GM21529 (cell line): ENCODE results near the gene PRKAG1.

Source experiments
- ATAC-seq: cut with Tn5 transposase; IDR thresholded peaks from one replicate; pipeline ENCODE4 v1.9.1; 2021; ENCODE audit not compliant: unreplicated experiment

The PRKAG1 gene

DNA sequence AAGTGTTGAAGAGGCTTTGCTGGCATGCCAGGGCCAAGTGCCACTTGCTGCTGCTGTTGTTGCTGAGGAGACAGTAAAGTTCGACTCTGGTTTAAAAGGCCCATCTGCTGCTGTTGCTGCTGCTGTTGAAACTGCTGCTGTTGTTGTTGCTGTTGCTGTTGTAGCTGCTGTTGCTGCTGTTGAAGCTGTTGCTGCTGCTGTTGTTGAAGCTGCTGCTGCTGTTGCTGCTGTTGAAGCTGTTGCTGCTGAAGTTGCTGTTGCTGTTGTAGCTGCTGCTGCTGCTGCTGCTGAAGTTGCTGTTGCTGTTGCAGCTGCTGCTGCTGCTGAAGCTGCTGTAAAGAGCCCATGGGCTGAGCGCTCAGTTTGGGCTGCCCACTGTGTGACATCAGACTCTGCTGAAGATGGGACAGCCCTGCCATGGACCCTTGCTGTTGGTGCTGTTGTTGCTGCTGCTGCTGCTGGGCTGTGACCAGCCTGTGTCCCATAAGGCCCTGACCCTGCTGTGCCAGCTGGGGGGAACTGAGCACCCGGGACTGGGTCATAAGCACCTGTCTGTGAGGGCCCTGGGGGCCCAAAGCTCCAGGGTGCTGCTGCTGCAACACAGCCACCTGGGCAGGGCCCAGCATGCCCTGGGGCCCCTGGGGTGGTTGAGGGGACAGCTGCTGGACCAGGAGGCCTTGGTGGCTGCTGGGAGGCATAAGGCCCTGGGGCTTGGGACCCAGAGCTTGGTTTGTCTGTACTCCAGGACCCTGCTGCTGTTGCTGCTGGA, 14.3 kb upstream of the PRKAG1 start:
- no peak for ATAC-seq

DNA sequence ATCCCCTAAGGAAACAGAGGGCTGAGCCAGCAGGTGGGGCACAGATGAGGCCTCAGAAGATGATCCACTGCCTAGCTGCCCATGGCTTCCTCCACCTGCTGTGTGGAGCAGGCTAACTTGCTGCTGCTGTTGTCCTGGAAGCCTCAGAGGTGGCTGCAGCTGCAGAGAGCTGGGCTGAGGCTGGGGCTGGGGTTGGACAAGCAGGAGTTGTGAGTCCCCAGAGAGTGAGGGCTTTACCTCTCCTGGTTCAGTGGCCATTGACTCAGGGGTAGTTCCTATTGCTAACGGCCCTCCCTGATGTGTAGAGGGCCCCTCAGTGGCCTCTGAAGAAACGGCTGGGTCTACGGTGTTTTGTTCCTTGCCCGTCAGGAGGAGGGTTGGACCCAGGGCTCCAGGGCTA, 13.7 kb upstream of the PRKAG1 start:
- no peak for ATAC-seq

DNA sequence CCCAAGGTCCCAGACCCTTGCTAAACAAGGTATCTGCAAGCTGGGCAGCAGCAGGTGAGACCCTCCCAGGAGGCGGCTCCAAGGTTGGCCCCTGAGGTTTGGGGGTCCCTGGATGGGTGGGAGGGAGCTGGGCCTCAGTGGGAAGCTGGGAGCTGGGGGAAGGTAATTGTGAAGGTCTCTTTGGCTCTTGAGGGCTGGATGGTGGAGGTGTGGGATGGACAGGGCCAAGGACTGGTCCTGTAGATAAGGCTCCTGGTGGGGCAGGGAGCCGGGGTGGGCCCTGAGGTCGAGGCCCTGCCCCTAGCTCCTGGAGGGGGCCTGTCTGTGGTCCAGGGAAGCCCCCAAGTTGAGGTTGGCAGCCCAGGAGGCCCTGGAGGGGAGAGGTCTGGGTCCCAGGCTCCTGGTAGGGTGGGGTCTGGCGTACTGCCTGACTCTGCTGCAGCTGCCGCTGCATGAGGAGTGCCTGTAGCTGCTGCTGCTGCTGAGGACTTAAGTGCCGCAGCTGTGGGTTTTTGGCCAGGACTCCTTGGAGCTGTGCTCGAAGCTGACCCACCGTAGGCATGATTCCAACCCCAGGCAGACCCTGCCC, 13.1 kb upstream of the PRKAG1 start:
- ATAC-seq = no peak

DNA sequence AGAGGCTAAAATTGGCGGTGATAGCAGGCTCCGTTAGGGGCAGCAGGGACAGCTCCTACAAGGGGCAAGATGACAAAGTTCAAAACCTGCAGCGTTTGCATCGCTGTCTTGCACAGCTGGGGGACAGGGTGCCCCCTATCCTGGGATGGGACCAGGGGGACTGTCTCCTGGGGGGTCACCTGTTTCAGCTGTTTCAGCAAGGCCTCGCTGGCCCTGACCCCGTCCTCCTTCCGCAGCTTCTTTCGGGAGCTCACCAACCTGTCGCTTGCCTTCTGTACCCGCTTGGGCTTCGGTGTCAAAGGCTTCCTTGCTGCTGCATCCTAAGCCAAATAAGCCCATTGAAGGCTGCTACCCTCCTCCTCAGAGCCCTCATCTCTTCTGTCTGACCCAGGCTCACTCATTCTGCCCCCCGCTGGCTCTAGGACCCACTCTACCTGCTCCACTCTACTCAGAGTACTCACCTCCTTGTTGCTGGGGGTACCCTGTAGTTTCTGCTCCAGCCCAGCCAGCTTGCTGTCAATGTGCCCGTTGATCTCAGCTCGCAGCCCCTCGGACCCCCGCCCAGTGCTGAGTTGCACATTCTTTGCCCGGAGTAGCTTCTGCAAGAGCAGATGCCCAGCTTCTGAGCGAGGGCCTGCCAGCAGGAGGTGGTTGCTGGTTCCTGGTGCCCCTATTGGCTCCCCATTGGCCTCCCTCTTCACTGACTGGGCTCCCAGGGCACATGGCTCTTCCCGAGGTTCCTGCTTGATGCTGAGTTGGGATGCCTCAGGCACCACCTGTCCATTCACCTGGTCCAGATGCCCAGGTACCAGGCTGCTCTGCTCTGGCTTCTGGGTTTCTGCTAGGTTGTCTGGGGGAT, 12.4 kb upstream of the PRKAG1 start:
- no peak for ATAC-seq

DNA sequence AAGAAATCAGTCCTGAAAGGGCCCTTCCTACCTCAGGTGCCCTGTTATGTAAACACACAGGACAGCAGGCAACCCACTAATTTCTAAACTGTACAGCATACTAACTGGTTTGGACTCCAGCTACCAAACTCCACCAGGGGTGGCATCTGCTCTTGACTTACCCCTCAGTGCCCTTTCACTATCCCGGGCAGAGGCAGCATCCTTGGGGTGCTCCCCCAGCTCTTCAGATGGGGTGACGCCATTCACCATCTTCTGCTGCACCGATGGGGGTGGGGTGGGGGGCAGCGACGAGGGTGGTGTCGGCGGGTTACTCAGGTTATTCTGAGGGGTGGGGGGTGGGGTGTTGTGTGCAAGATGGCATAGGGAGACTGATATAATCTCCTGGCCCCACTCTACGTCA, 11.5 kb upstream of the PRKAG1 start:
- no peak for ATAC-seq

DNA sequence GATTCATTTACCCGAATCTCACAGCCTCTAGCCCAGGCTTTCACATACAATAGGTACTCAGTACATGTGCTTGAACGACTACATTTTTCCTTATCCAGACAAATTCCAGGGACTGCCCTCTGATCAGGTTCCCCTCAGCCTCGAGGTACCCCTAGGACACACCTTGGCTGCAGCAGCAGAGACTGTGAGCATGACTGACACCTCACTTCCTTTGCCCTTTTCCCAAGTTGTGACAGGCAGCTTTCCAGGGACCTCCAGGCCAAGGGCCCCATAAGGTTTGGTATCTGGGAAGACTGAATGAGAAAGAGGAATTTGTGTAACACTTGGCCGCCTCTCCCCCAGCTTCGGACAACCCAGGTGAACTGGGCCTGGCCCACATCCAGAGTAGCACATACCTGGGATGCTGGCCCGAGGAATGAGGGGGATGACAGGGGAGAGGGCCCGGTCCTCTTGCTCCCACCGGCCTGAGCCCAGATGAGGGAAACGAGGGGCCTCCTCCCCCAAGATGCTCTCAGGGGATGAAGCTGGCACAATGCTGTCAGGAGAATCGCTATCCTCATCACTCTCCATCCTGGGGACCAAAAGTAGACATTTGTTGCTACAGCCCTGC, 10.2 kb upstream of the PRKAG1 start:
- no peak for ATAC-seq

DNA sequence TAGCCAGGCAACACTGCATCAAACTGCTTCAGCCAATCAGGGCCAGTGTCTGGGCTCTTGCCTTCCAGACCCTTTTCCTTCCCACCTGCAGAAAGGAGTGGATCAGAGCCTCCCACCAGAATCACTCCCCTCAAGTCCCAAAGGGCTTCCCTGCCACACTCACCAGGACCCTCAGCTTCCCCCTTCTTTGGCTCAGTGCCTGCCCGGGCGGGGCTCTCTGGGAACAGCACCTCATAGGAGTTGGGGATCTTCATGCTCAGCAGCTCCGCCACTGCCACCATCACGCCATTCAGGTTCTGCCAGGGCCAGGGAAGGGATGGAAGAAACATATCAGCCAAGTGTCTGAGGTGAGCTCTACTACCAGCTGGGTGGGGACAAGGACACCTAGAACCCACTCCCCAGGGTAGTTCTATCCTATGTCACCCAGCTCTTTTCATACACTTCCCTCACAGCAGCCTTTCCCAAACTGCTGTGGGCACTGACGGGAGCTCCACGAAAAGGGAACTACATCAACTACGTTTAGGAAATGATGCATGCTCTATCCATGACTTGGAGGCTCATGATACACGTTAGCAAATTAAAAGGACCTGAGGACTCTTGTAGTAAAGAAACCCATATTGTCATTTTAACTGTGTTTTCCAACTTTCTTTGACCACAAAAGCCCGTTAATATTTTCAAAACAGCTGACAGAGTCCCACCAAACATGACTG, 9.4 kb upstream of the PRKAG1 start:
- no peak for ATAC-seq

DNA sequence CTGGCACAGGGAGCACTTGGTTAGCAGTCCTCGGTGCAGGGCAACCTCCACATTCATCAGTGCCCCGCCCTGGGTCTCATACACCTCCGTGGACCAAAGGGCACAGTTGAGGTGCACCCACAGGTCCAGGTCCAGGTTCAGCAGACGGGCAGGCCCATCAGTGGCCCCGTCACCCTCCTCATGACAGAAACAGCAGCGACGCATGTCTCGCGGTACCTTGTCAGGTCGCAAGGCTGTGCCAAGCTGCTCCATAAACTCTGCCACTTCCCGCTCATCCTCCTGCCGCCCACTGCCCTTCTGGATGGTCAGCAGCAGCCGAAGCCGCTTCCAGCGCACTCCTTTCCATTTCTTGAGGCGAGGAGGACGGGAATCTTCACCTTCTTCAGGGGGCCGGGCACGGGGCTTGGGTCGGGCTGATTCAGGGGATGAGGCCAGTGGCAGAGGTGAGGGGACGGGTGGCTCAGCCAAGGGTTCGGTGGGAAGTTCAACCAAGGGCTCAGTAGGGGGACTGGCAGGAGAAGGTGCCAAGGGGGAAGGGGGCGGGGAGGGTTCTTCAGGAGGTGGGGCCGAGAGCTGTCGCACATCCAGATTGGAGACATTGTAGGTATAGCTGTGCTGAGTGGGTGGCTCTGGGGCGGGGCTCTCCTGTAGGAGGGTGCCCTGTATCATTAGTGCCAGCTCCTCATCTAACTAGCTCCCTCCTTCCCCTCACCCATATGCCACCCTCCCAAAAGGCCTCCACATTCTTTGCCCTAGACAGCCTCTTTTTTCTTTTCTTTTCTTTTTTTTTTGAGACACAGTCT, 8.3 kb upstream of the PRKAG1 start:
- no peak for ATAC-seq

DNA sequence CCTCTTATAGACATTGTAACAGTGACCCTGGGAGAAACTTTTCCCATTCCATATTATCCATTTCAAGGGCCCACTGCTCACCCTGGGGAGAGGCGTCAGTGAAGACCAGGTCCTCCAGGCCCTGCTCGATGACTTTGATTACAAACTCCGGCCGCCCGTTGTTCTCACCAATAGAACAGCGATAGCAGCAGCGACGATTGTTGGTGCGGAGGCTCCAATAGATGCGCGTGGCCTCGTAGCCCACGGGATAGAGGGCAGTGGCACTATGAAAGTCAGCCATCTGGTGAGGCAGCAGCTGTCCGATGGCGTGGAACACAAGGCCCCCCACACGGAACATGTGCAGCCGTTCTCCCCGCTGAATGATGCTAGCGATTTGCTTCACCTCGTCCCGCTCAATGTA, 7.5 kb upstream of the PRKAG1 start:
- no peak for ATAC-seq

DNA sequence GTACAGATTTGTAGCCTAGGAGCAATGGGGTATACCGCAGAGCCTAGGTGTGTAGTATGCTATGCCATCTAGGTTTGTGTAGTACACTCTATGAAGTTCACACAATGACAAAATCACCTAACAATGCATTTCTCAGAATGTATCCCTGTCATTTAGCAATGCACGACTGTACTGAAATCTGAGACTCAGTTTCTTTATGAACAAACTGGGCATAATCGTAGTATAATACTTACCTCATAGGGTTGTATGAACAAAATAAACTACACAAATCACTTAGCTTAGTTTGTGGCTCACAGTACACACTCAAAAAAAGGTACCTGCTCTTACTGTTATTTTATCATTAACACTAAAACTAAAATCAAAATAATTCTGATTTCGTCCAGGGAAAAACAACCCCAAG, 6.9 kb upstream of the PRKAG1 start:
- ATAC-seq = no peak

DNA sequence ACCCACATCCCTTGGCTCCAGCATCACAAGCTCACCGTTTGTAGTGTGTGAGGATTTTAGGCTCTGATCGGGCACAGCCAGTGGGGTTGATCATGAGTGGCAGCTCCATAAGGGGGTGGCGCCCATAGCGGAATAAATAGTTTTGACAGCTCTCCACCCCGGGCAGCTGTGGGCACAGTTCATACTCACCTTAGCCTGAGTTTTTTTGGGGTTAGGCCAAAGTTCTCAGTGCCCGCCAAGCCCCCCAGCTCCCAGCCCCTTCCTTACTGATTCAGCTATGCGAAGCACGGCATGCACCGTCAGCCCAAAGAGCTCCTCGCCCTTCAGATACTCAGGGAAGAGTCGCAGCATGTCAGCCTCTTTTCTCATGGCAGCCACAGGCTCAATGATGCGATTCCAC, 6.0 kb upstream of the PRKAG1 start:
- no peak for ATAC-seq

DNA sequence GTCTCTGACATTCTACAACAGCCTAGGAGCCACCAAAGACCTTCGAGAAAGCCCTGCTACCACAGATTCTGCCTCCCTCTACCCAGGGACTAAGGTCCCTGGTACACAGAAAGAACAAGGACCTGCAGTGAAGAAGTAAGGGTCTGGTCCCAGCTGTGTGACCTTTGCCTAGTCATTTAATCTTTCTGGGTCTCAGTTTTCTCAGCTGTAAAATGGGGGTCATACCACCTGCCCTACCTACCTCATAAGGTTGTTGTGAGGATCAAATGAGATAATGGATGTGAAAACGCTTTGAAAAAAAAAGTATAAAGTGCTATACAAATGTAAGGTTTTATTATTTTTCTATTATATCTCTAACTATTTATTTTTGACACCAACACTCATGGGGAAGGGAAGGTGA, 5.2 kb upstream of the PRKAG1 start:
- no peak for ATAC-seq

DNA sequence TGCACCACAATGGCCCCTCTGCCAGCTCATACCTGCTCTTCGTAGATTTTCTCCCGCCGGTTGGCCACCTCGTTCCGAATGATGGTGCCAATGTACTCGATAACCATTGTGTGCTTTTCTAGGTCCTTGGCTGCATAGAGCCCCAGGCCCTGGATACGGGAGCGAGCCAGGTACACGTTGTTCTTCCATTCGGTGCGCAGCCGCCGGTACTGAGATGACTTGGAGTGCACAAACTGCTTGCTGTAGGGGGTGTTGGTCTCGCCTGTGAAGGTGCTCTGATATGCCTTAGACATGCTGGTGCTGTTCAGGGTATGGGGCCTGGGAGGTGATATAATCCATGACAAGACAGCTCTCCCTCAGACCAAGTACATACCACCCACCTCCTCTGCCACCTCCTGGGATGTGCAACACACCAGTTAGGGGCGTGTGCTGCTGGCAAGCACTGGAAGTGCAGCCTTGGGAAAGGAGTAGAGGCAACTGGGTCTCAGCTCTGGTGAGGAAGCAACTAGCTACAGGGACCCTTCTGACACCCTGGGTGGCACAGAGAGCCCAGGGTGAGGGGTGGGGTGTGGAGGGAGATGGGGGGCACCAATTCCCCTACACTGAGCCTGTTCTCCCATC, 4.1 kb upstream of the PRKAG1 start:
- ATAC-seq = no peak

DNA sequence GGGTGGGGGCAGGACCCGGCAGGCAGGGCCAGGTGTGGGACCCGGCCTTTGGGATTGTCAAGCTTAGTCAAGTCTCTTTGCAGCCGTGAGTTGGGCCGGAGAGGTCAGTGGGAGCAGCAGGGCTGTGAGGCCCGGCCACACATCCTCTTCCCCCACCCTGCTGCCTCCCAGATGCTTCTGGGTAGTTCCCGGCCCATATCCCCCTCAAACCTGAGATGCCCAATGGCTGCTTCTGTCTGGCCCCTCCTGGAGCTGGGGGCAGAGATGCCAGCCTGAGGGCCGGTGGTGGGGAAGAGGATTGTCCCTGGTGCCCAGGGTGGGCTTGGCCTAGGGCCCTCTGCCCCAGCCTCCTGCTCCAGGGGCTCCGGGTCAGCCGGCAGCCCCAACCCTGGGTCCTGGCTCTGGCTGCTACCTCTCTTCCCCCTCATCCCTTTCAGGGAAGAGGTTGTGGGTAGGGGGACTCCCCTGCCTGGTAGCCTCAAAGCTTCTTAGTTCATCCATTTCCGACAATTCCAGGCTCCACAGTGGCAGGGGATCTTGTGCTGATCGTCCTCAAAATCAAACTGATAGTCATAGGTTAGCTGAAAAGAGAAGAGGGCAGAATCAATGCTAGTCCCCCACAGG, 2.8 kb upstream of the PRKAG1 start:
- ATAC-seq = no peak

DNA sequence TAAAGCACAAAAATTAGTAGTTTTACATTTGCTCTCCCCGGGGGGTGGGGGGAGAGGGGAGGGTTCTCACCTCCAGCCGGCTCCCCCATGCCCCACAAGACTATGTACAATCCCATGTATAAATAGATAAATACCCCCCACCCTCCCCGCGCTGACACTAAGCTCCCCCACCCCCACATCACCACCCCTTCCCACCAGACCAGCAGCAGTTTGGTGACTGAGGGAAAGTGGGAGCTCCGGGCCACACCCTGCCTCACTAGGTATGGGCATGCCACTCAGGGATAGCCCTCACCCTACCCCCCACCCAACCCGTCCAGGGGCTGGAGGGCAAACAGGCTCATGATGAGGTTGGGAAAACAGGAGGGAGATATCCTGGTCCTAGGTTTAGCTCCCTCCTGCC, 1.9 kb upstream of the PRKAG1 start:
- no peak for ATAC-seq

DNA sequence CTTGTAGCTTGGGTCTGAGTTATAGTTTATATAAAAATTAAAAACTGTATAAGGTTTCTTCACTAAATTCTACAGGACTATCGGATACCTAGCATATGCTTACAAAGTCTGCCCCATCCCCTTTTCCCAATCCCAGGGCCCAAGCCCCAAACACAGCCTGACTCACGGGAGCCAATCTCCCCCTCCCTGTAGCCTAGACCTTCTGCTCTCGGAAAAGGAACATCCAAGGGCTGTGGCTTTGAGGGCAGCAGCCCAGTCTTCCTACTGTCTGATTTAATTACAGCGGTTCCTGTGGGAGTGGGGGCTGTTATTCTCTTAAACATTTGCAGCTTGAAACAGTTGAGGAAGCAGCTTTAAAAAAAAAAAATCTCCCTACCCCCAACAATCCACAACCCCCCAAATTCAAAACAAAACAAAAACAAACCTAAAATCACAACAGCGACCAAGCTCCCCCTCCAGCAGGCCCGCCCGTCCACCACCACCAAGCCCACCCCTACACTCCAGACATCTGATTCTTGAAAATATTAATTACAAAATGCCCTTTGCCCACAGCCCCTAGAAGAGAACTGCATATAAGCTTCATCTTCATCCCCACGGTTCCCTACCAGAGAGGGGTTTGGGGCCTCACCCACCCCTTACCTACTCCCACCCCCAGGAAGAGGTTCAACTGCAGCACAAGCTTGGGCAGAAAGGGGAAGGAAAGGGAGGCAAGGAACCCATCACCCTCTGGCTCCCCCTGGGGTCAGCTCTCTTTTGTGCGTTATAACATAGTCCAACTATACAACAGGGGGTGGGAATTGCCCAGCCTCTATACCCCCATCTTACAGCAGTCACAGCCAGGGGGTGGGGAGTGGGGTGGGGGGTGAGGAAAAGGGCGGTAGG, 1.1 kb upstream of the PRKAG1 start:
- no peak for ATAC-seq

DNA sequence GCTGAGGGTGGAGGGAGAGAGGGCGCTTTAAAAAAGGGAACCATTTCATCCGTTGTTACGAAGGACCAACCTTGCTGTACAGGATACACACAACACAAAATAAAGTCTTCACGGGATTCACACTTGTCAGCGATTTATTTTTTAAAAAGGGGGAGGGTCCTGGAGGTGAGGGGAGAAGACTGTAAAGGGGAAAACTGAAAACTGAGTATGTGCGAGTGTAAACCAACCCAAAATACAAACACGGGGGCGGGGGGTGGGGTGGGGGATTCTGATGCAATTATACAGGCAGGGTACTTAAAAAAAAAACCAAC, 499 bp upstream of the PRKAG1 start:
- peak; percentile 13 for ATAC-seq

DNA sequence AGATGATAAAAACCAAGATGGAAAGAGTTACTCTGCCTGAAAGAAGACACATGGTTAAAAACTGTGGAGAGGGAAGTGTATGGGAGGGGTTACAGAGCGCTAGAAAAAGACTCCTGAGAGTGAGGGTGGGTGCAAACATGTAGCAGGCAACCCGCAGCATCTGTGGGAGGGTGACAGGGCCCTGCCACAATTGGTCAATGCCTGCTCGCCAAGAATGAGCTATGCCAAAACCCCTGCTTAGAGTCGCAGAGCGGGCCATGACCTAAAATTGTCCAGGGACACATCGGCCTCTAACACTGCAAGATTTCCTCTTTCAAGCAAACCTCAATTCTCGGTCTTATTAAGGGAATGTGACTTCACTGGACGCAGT, 700 bp downstream of the PRKAG1 start:
- ATAC-seq = peak; percentile 19

DNA sequence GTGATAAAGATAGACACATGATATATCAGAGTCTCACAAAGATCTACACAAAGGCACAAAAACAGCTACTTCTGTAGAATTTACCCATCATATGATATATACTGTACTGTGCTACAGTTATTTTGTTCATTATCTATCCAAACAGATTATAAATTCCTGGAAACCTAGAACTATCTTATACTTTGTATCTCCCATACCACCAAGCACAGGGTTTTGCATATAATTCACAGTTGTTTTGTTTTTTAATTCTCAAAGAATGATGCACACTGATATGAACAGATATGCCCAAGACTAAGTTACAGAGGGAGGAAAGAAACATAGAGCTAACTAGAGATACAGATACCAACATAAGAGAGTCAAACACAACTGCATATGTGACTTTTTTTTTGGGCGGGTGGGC, 3.4 kb downstream of the PRKAG1 start:
- no peak for ATAC-seq
